A673 (cell line): ENCODE data around the gene ABCB1.

Experiments used
- CTCF ChIP-seq: fragments of 300-800, 200-600 bp; sonication (generic); conservative IDR thresholded peaks from 2 replicates; pipeline ENCODE4 v1.5.1; 2017; ENCODE audit warnings: low read depth, mild to moderate bottlenecking, antibody characterized with exemption, low read length, moderate library complexity, mixed read lengths
- EZH2 ChIP-seq: fragments of 200-600 bp; sonication (generic); IDR thresholded peaks from 2 replicates; pipeline ENCODE4 v1.6.1; 2017; ENCODE audit warnings: borderline replicate concordance, low read depth, mild to moderate bottlenecking, mixed read lengths, antibody characterized with exemption, low read length; ENCODE audit not compliant: poor library complexity, severe bottlenecking

- TF ChIP-seq CTCF (no peak), EZH2 (no peak)
These were observed 9.2 kb upstream of the ABCB1 start for GRCh38 chr7:87609916-87610315.
